Endothelial cell of umbilical vein (primary cell): Measurements from ENCODE around the gene ZNF609.

Experiments
- CTCF ChIP-seq, 2 donors: IDR thresholded peaks; 1 replicate in 1 of 2; 2 replicates in 1 of 2; pipeline ENCODE4 v1.5.1; 2011; ENCODE audit warnings: low read length in 2 of 2, mild to moderate bottlenecking in 2 of 2, moderate library complexity in 2 of 2, control low read depth in 1 of 2, inconsistent platforms in 1 of 2, low read depth in 1 of 2; ENCODE audit not compliant: insufficient read depth in 1 of 2; ENCODE audit errors: extremely low read depth in 1 of 2
- POLR2AphosphoS5 ChIP-seq: IDR thresholded peaks from 2 replicates; pipeline ENCODE4 v1.6.1; 2012; ENCODE audit warnings: low read depth, mild to moderate bottlenecking, control low read depth, low read length, moderate library complexity; ENCODE audit not compliant: insufficient read depth

- no peak for TF ChIP-seq CTCF (IDR thresholded peaks at IDR 0.05; ENCODE audit: extremely low read depth in 1 of 2, insufficient read depth in 1 of 2, low read depth in 1 of 2, low read length in 2 of 2)
- no peak for TF ChIP-seq POLR2AphosphoS5
Measured at GRCh38 chr15:64444836-64445235, 15.5 kb upstream of the ZNF609 start.
